ENCODE data around the gene TPST2.

The TPST2 gene

GRCh38 chr22:26522012-26522411 lies 67.9 kb downstream of the TPST2 start:
- H3K4me1 Mint-ChIP-seq (ENCODE audit: low read depth in 2 of 2): no peaks in the 10 kb centered on the region
- no peak overlapping the region for H3K27ac Mint-ChIP-seq
- no peak for ATAC-seq (replicated peaks)
- H3K9me3 Mint-ChIP-seq: no peaks in the 10 kb centered on the region
- no peak overlapping the region for H3K4me3 Mint-ChIP-seq
- peaks cover 40% of the 10 kb centered on the region for H3K36me3 Mint-ChIP-seq (ENCODE audit: insufficient read depth)
- DNase-seq: no peak
- H3K27me3 Mint-ChIP-seq: no peaks in the 10 kb centered on the region

- Mint-ChIP-seq H3K4me3 (no peak overlapping the region), H3K4me1 (ENCODE audit: low read depth in 2 of 2) (peaks cover 7 to 11% of the 10 kb centered on the region in 2 donors), H3K9me3 (no peaks in the 10 kb centered on the region), H3K27me3 (no peaks in the 10 kb centered on the region), H3K36me3 (ENCODE audit: insufficient read depth) (peaks cover 7% of the 10 kb centered on the region), H3K27ac (no peak overlapping the region)
- no peak for DNase-seq
- no peak for ATAC-seq (replicated peaks)
These were observed 72.5 kb downstream of the TPST2 start for GRCh38 chr22:26517429-26517828.

GRCh38 chr22:26516503-26516902 lies 73.4 kb downstream of the TPST2 start:
- no peak for ATAC-seq (replicated peaks)

DNA sequence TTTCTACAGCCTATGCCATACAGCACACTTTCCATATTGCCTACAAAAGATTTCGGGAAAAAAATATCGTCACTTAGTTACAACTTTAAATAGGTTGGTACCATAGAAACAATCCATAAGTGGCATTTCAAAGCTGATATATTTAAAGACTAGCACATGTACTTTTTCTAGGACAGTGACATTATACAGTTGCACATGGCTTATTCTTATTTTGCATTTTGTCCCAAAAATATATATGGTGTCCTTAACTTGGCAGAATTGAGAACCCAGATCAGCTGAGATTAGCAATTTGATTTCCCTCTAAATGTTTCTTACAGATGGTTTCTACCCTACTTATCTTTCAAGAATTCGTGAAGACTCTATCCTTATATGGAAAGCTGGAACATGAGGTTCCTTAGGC lies 74.0 kb downstream of the TPST2 start:
- DNase-seq: no peak
- no peaks in the 10 kb centered on the region for H3K27me3 Mint-ChIP-seq
- no peak for ATAC-seq (replicated peaks)
- H3K9me3 Mint-ChIP-seq: no peaks in the 10 kb centered on the region
- H3K4me1 Mint-ChIP-seq (ENCODE audit: low read depth in 2 of 2): peaks cover 18 to 23% of the 10 kb centered on the region in 2 donors
- no peak overlapping the region for H3K27ac Mint-ChIP-seq
- H3K4me3 Mint-ChIP-seq: no peak overlapping the region
- peaks cover 15% of the 10 kb centered on the region for H3K36me3 Mint-ChIP-seq (ENCODE audit: insufficient read depth)

More at GRCh38 chr22:26516503-26516902, 73.4 kb downstream of the TPST2 start:
- no peak overlapping the region for H3K27ac Mint-ChIP-seq
- no peaks in the 10 kb centered on the region for H3K27me3 Mint-ChIP-seq
- no peak for DNase-seq
- H3K36me3 Mint-ChIP-seq (ENCODE audit: insufficient read depth): peaks cover 15% of the 10 kb centered on the region
- H3K4me3 Mint-ChIP-seq: no peak overlapping the region
- H3K9me3 Mint-ChIP-seq: no peaks in the 10 kb centered on the region
- H3K4me1 Mint-ChIP-seq (ENCODE audit: low read depth in 2 of 2): peaks cover 12 to 18% of the 10 kb centered on the region in 2 donors

DNA sequence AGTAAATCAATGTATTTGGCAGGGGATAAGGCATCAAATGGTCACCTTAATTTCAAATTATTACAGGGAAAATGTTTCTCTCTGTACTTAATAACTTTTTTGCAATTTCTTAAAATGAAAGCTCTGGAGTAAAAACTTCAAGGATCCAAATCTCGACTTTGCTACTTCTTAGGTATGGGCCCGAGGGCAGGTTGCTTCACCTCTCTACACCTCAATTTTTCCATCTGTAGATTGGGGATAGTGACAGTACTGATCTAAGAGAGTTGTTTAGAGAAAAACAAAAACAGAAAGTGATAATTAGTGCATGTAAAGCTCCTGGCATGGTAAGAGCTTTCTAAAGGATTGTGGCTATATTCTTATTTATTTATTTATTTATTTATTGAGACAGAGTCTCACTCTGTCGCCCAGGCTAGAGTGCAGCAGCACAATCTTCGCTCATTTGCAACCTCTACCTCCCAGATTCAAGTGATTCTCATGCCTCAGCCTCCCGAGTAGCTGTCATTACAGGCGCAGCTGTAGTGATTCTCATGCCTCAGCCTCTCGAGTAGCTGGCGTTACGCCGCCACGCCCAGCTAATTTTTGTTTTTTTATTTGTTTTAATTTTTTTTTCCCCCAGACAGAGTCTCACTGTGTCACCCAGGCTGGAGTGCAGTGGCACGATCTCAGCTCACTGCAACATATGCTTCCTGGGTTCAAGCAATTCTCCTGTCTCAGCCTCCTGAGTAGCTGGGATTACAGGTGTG lies 75.3 kb downstream of the TPST2 start:
- H3K9me3 Mint-ChIP-seq: no peaks in the 10 kb centered on the region

DNA sequence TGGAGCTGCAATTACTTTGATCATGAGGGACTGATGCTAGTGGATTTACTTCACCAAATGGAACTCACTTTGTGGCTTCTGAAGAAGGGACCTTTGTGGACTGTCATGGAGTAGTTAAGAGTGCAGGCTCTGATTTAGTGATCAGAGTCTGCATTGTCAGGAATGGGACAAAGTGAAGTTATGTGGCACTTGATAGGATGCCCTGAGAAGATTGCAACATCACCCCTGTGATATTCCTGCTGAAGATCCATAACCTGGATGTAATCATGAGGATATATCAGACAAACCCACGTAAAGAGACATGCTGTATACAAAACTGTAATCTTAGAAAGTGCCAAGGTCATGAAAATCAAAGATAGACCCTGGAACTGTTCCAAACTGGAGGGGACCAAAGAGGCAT lies 76.1 kb downstream of the TPST2 start:
- Mint-ChIP-seq H3K9me3 (no peaks in the 10 kb centered on the region), H3K27ac (no peak overlapping the region), H3K36me3 (ENCODE audit: insufficient read depth) (peaks cover 28% of the 10 kb centered on the region), H3K4me1 (ENCODE audit: low read depth in 2 of 2) (peaks cover 31 to 38% of the 10 kb centered on the region in 2 donors), H3K27me3 (no peaks in the 10 kb centered on the region), H3K4me3 (peak overlapping the region in 1 of 2 donors; percentile 21)
- ATAC-seq (replicated peaks) (no peak), DNase-seq (no peak)

More for the DNA sequence above, 75.3 kb downstream of the TPST2 start:
- H3K4me3 Mint-ChIP-seq: peak overlapping the region in 1 of 2 donors; percentile 21
- peaks cover 26 to 32% of the 10 kb centered on the region in 2 donors for H3K4me1 Mint-ChIP-seq (ENCODE audit: low read depth in 2 of 2)
- peaks cover 22% of the 10 kb centered on the region for H3K36me3 Mint-ChIP-seq (ENCODE audit: insufficient read depth)
- no peak for ATAC-seq (replicated peaks)
- DNase-seq: no peak
- no peak overlapping the region for H3K27ac Mint-ChIP-seq
- H3K27me3 Mint-ChIP-seq: no peaks in the 10 kb centered on the region

DNA sequence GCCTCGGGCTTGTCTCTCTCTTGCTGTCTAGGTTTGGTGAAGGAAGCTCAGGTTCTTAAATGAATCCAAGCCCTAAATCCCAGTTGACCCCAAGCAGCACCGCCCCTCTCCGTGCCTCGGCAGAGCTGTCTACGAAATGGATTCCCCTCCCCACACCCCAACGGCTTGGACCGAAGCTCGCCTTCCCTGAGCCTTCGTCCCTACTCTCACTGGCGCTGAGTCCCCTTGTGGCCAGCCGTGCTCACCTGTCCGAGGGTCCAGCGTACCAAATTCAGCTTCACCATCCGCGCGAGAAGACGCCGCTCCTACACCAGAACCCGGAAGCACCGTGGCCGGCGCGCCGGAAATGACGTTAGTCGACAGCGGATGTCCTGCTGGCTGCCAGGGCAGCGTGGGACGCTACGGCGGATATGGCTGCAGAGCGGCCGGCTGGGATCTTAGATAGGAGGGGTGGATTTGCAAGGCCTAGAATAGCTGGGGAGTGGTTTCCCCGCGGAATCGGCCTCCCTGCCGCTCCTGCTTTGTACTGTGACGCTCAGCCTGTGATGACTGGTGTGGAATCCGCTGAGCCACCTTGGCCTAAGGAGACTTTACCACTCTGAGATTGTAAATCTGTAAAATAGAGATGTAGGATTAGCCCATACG lies 77.7 kb downstream of the TPST2 start, which contains the start of gene TFIP11:
Gene TFIP11, minus strand, starts transcription at position 325 of the 645 bp plus-strand sequence. CDS start 2,201 bp downstream, outside the sequence.
- H3K27ac Mint-ChIP-seq: peak within 1 kb of the TSS; percentile 99 to 100
- peak; percentile 84 to 88 (median 87) for DNase-seq
- peaks cover 31 to 38% of the 10 kb centered on the region in 2 donors for H3K4me1 Mint-ChIP-seq (ENCODE audit: low read depth in 2 of 2)
- H3K36me3 Mint-ChIP-seq (ENCODE audit: insufficient read depth): peaks cover 44% of the 10 kb centered on the region
- peak within 1 kb of the TSS; percentile 99 for H3K4me3 Mint-ChIP-seq
- peak; percentile 99 for ATAC-seq (replicated peaks)
- H3K27me3 Mint-ChIP-seq: no peaks in the 10 kb centered on the region
- H3K9me3 Mint-ChIP-seq: no peaks in the 10 kb centered on the region

DNA sequence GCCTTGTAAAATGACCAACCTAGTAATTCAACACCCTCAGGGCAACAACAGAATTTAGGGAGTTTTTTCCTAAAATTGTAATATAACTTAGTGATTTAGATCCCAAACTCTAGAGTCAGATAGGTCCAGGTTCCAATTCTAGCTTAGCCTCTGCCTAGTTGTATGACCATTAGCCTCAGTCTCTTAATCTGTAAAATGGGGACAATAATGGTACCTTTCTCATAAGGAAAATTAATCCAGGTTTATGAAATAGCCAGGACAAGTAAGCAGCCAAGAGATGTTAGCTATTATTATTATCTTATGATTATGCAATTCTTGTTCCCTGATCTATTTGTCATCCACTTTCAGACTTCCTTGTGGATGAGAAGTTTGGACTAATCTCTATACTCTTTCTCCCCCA lies 81.8 kb downstream of the TPST2 start:
- Mint-ChIP-seq H3K27ac (no peak overlapping the region), H3K4me3 (no peak overlapping the region), H3K9me3 (no peaks in the 10 kb centered on the region), H3K36me3 (ENCODE audit: insufficient read depth) (peaks cover 84% of the 10 kb centered on the region), H3K27me3 (no peaks in the 10 kb centered on the region), H3K4me1 (ENCODE audit: low read depth in 2 of 2) (peaks cover 41 to 46% of the 10 kb centered on the region in 2 donors)
- DNase-seq (no peak), ATAC-seq (replicated peaks) (no peak)

- peaks cover 18 to 19% of the 10 kb centered on the region in 2 donors for H3K4me1 Mint-ChIP-seq (ENCODE audit: low read depth in 2 of 2)
- H3K27me3 Mint-ChIP-seq: no peaks in the 10 kb centered on the region
- peak overlapping the region; percentile 62 to 66 for H3K4me3 Mint-ChIP-seq
- H3K27ac Mint-ChIP-seq: peak overlapping the region; percentile 87 to 88
- ATAC-seq (replicated peaks): no peak
- H3K9me3 Mint-ChIP-seq: no peaks in the 10 kb centered on the region
- DNase-seq: no peak
- H3K36me3 Mint-ChIP-seq (ENCODE audit: insufficient read depth): peaks cover 98% of the 10 kb centered on the region
These were observed 86.2 kb downstream of the TPST2 start for GRCh38 chr22:26503758-26504157.

DNA sequence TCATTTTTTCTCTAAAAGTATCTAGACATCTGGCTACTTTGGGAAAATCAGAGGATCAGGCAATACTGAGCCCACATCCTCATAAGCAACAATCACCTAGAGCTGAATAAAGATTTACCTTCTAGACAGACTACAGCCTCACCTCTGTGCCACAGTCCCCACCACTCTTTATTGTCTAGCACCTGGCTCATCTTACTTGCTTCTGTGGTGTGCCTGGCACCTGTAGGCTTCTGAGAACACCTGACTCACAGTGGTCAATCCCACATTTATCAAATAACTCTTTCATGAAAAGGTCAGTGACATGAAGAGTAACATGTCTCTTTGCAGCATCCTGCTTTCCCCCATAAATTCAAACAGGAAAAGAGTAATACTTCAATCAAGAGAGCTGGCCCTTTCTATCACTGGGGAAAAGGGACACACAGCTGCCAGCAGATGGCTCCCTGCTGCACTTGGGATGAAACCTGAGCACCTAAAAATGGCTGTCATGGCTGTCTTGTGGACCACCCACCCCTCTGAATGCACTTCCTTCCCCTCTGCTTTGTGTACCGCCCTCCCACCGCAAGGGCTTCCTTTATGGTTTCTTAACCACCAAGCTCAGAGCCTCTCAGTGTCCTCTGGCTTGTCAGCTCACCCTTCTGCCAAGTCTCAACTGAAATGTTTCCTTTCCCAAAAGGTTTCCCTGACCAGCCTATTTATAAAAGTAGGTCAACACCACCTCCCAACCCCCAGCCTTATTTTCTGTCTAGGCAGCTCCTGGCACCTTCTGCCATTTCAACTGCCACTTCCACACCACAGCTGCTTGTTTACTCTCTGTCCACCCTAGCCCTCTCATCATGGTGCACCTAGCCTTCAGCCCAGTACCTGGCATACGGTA lies 87.0 kb downstream of the TPST2 start:
- Mint-ChIP-seq H3K4me1 (ENCODE audit: low read depth in 2 of 2) (peaks cover 18 to 19% of the 10 kb centered on the region in 2 donors), H3K4me3 (peak overlapping the region; percentile 62 to 66), H3K27me3 (no peaks in the 10 kb centered on the region), H3K9me3 (no peaks in the 10 kb centered on the region), H3K27ac (peak overlapping the region; percentile 87 to 88), H3K36me3 (ENCODE audit: insufficient read depth) (peaks cover 98% of the 10 kb centered on the region)
- ATAC-seq (replicated peaks) (peak; percentile 95), DNase-seq (peak; percentile 60 to 65 (median 61))

DNA sequence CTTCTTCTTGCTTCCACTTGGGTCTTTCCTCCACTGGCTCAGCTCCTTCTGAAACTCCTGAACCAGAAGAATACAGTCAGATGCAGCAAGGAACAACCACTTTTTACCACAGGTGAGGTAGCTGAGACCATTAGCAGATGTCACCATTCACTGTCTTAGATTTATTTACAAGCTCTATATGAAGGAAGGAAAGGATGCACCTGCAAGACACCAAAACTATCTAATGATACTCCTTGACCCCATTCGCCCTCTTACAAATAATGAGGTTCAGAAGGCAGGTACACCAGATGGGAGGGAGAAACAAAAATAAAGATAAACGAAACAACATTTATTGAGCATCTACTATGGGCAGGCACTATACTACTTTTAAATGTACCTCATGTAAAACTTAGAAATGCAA lies 87.9 kb downstream of the TPST2 start:
- H3K27me3 Mint-ChIP-seq: no peaks in the 10 kb centered on the region
- DNase-seq: no peak
- H3K36me3 Mint-ChIP-seq (ENCODE audit: insufficient read depth): peaks cover 98% of the 10 kb centered on the region
- no peak for ATAC-seq (replicated peaks)
- H3K9me3 Mint-ChIP-seq: no peaks in the 10 kb centered on the region
- H3K4me1 Mint-ChIP-seq (ENCODE audit: low read depth in 2 of 2): peaks cover 18 to 19% of the 10 kb centered on the region in 2 donors
- H3K4me3 Mint-ChIP-seq: no peak overlapping the region
- H3K27ac Mint-ChIP-seq: peak overlapping the region; percentile 87 to 88

DNA sequence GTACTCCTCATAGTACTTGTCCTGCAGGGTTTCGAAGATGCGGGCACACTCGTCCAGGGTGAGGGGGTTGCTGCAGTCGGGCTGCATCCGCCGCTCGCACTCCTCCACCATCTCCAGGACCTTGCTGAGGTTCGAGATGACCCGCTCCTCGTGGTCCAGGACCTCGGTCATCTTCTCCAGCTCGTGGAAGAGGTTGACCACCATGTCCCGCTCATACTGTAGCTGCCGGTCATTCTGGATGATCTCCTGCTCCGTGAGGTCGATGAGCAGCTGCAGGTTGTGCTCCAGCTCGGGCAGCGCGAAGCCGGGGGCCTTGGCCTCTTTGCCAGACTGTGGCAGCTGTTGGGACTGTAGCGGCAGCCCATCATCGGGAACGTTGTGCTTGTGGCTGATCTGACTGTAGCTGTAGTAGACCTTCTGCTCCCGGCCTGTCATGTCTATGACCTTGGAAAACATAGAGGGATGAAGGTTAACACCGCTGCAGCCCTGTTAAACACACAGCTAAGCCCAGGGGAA lies 90.7 kb downstream of the TPST2 start:
- ATAC-seq (replicated peaks) (no peak), DNase-seq (no peak)
- Mint-ChIP-seq H3K9me3 (no peaks in the 10 kb centered on the region), H3K36me3 (ENCODE audit: insufficient read depth) (peaks cover 98% of the 10 kb centered on the region), H3K4me3 (no peak overlapping the region), H3K27me3 (no peaks in the 10 kb centered on the region), H3K27ac (no peak overlapping the region), H3K4me1 (ENCODE audit: low read depth in 2 of 2) (peaks cover 17% of the 10 kb centered on the region in 2 donors)

- ATAC-seq (replicated peaks) (no peak), DNase-seq (no peak)
- Mint-ChIP-seq H3K4me1 (ENCODE audit: low read depth in 2 of 2) (no peaks in the 10 kb centered on the region), H3K9me3 (no peaks in the 10 kb centered on the region), H3K27ac (peak overlapping the region in 1 of 2 donors; percentile 39), H3K4me3 (no peak overlapping the region), H3K27me3 (no peaks in the 10 kb centered on the region), H3K36me3 (ENCODE audit: insufficient read depth) (peaks cover 96% of the 10 kb centered on the region)
These were observed 93.5 kb downstream of the TPST2 start for GRCh38 chr22:26496456-26496855.
